Fibroblast of pulmonary artery (primary cell): ENCODE results near the gene GRHPR.

Experiments used
- DNase-seq: peaks from one replicate; pipeline ENCODE4 v3.0.0-alpha.2; 2010; ENCODE audit warnings: low read depth
- H3K4me3 ChIP-seq: replicated peaks from 2 replicates; pipeline ENCODE4 v1.5.1; 2011; ENCODE audit warnings: low read depth, mild to moderate bottlenecking, control low read depth, low read length, moderate library complexity
- CTCF ChIP-seq: IDR thresholded peaks from 2 replicates; pipeline ENCODE4 v1.5.1; 2011; ENCODE audit warnings: mild to moderate bottlenecking, control low read depth, low read length, inconsistent platforms; ENCODE audit errors: missing control alignments

Gene GRHPR

GRCh38 chr9:37422289-37423104 is at the start of gene GRHPR:
TSS of gene GRHPR (plus strand) at chr9:37422696. CDS start at chr9:37422751, 55 bp downstream.
- TF ChIP-seq CTCF: no peak
- peak; percentile 62 for DNase-seq
- H3K4me3 ChIP-seq: peak within 1 kb of the TSS; percentile 94

GRCh38 chr9:37372839-37373238 is 49.7 kb upstream of the GRHPR start:
- no peak for TF ChIP-seq CTCF
- H3K4me3 ChIP-seq: no peak overlapping the region
- DNase-seq: no peak

- H3K4me3 ChIP-seq: no peak overlapping the region
- no peak for DNase-seq
- TF ChIP-seq CTCF: no peak
Measured at GRCh38 chr9:37373621-37374020, 48.9 kb upstream of the GRHPR start.

GRCh38 chr9:37374892-37375291 is 47.6 kb upstream of the GRHPR start:
- H3K4me3 ChIP-seq: no peak overlapping the region
- DNase-seq: no peak
- no peak for TF ChIP-seq CTCF

GRCh38 chr9:37377688-37378612 is 44.5 kb upstream of the GRHPR start:
- TF ChIP-seq CTCF: no peak
- no peak overlapping the region for H3K4me3 ChIP-seq
- DNase-seq: no peak

GRCh38 chr9:37378613-37379004 is 43.9 kb upstream of the GRHPR start:
- DNase-seq: no peak
- TF ChIP-seq CTCF: no peak
- no peak overlapping the region for H3K4me3 ChIP-seq
